ENCODE measurements around the gene KLHL3.

DNA sequence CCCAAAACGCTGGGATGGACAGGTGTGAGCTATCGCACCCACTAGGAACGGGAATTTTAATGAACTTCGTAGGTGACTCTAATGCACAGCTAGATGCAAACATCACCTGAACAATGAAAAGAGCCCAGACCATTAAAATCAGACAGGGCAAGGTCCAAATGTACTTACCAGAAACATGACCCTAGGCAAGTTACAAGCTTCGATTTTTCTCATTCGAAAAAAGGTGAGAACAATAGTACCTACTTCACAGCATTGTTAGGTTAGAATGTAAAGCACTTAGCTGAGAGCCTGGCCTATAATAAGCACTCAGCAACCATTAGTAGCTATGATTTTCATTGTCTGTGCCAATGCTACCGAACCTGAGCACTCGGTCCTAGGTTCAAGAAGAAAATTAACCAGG is 5.8 kb upstream of the KLHL3 start:
- TF ChIP-seq, protein P1, sequence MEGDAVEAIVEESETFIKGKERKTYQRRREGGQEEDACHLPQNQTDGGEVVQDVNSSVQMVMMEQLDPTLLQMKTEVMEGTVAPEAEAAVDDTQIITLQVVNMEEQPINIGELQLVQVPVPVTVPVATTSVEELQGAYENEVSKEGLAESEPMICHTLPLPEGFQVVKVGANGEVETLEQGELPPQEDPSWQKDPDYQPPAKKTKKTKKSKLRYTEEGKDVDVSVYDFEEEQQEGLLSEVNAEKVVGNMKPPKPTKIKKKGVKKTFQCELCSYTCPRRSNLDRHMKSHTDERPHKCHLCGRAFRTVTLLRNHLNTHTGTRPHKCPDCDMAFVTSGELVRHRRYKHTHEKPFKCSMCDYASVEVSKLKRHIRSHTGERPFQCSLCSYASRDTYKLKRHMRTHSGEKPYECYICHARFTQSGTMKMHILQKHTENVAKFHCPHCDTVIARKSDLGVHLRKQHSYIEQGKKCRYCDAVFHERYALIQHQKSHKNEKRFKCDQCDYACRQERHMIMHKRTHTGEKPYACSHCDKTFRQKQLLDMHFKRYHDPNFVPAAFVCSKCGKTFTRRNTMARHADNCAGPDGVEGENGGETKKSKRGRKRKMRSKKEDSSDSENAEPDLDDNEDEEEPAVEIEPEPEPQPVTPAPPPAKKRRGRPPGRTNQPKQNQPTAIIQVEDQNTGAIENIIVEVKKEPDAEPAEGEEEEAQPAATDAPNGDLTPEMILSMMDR (conservative IDR thresholded peaks at IDR 0.05; ENCODE audit: low read depth, low read length), result no peak
- TF ChIP-seq EZH2 (IDR thresholded peaks at IDR 0.05; ENCODE audit: low read length, unreplicated experiment) (no peak), EZH2phosphoT487 (IDR thresholded peaks at IDR 0.05; ENCODE audit: borderline replicate concordance, low read length) (no peak)

Measured in PC-3 (cell line).